Brain pericyte (primary cell): ENCODE data around the gene NCOA1.
"Not testable (repeated sequence)": the region's sequence is repeated elsewhere in the genome, so short reads cannot be mapped to it uniquely, and the experiment has no call there.

ENCODE experiments used
- DNase-seq: peaks from one replicate; pipeline ENCODE4 v3.0.0-alpha.2; 2012; ENCODE audit warnings: low read depth, low spot score

Gene NCOA1

GRCh38 chr2:24474053-24474452 lies 17.0 kb upstream of the NCOA1 start:
- no peak for DNase-seq

GRCh38 chr2:24477229-24477628 lies 13.8 kb upstream of the NCOA1 start:
- no peak for DNase-seq

GRCh38 chr2:24478243-24478642 lies 12.8 kb upstream of the NCOA1 start:
- DNase-seq: no peak

- DNase-seq: no peak
Measured at GRCh38 chr2:24480245-24480644, 10.8 kb upstream of the NCOA1 start.

GRCh38 chr2:24482251-24482971 lies 8.6 kb upstream of the NCOA1 start:
- no peak for DNase-seq

- DNase-seq: no peak
Measured at GRCh38 chr2:24482972-24483300, 8.1 kb upstream of the NCOA1 start.

GRCh38 chr2:24484677-24485076 lies 6.4 kb upstream of the NCOA1 start:
- not testable (repeated sequence) for DNase-seq

GRCh38 chr2:24485197-24485596 lies 5.9 kb upstream of the NCOA1 start:
- no peak for DNase-seq

- DNase-seq: no peak
Measured at GRCh38 chr2:24486636-24487205, 4.3 kb upstream of the NCOA1 start.

- DNase-seq: no peak
Measured at GRCh38 chr2:24489465-24490180, 1.4 kb upstream of the NCOA1 start.

- no peak for DNase-seq
Measured at GRCh38 chr2:24490181-24490689, 819 bp upstream of the NCOA1 start.

GRCh38 chr2:24491542-24492420 lies 727 bp downstream of the NCOA1 start:
- no peak for DNase-seq

- DNase-seq: no peak
Measured at GRCh38 chr2:24492421-24493279, 1.6 kb downstream of the NCOA1 start.

- DNase-seq: no peak
Measured at GRCh38 chr2:24493713-24494112, 2.7 kb downstream of the NCOA1 start.

GRCh38 chr2:24494410-24494809 lies 3.4 kb downstream of the NCOA1 start:
- no peak for DNase-seq

GRCh38 chr2:24495451-24495850 lies 4.4 kb downstream of the NCOA1 start:
- no peak for DNase-seq

- DNase-seq: no peak
Measured at GRCh38 chr2:24496959-24497358, 5.9 kb downstream of the NCOA1 start.

- no peak for DNase-seq
Measured at GRCh38 chr2:24497685-24498084, 6.6 kb downstream of the NCOA1 start.

- DNase-seq: no peak
Measured at GRCh38 chr2:24498121-24498520, 7.1 kb downstream of the NCOA1 start.

GRCh38 chr2:24501813-24502212 lies 10.8 kb downstream of the NCOA1 start:
- DNase-seq: no peak
